GM12891 (cell line): ENCODE results near the gene ARID1B.

ENCODE experiments used
- DNase-seq: peaks from one replicate; pipeline ENCODE4 v3.0.0; 2011; ENCODE audit warnings: low spot score; ENCODE audit not compliant: insufficient read length
- FAIRE-seq: peaks from 2 replicates; lab custom pipeline; 2011; peaks lifted over from hg19 to GRCh38; lab: Jason Lieb, UNC
- PAX5 ChIP-seq: IDR thresholded peaks from 2 replicates; pipeline ENCODE4 v1.6.1; 2011; ENCODE audit warnings: low read length, moderate library complexity, mild to moderate bottlenecking; ENCODE audit not compliant: insufficient read depth, severe bottlenecking
- POLR2A ChIP-seq: IDR thresholded peaks from 2 replicates; pipeline ENCODE4 v1.6.1; 2011; ENCODE audit warnings: low read depth, low read length, control low read depth
- POLR2AphosphoS5 ChIP-seq: IDR thresholded peaks from 2 replicates; pipeline ENCODE4 v1.6.1; 2011; ENCODE audit warnings: low read depth, low read length, control low read depth
- POU2F2 ChIP-seq: IDR thresholded peaks from 2 replicates; pipeline ENCODE4 v1.6.1; 2011; ENCODE audit warnings: low read depth, mild to moderate bottlenecking, control low read depth, low read length, moderate library complexity
- SPI1 ChIP-seq: IDR thresholded peaks from 2 replicates; pipeline ENCODE4 v1.6.1; 2011; ENCODE audit warnings: low read depth, low read length, control low read depth
- TAF1 ChIP-seq: IDR thresholded peaks from 2 replicates; pipeline ENCODE4 v1.6.1; 2011; ENCODE audit warnings: low read depth, low read length, control low read depth

ARID1B gene

DNA sequence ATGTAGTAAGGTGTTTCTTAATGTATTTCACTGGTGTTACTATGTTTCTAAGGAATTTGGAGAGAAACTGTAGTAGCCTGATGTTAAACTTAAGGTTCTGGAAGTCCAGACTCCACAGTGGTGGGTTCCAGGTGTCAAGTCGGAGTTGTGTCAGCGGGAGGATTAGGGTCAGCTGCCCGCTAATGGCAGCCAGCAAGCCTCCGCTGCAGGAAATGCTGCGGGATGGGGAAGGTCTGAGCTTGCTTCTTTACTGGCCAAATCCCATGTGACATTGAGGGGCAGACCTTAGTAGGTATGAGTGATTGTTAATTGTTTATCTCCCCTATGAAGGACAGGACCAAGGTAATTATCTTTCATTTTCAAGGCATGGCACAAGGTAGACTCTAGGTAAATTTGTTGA, 3.7 kb upstream of the ARID1B start:
- TF ChIP-seq SPI1 (no peak), POU2F2 (no peak), TAF1 (no peak), POLR2A (no peak), POLR2AphosphoS5 (no peak), PAX5 (no peak)
- DNase-seq (no peak), FAIRE-seq (no peak)

DNA sequence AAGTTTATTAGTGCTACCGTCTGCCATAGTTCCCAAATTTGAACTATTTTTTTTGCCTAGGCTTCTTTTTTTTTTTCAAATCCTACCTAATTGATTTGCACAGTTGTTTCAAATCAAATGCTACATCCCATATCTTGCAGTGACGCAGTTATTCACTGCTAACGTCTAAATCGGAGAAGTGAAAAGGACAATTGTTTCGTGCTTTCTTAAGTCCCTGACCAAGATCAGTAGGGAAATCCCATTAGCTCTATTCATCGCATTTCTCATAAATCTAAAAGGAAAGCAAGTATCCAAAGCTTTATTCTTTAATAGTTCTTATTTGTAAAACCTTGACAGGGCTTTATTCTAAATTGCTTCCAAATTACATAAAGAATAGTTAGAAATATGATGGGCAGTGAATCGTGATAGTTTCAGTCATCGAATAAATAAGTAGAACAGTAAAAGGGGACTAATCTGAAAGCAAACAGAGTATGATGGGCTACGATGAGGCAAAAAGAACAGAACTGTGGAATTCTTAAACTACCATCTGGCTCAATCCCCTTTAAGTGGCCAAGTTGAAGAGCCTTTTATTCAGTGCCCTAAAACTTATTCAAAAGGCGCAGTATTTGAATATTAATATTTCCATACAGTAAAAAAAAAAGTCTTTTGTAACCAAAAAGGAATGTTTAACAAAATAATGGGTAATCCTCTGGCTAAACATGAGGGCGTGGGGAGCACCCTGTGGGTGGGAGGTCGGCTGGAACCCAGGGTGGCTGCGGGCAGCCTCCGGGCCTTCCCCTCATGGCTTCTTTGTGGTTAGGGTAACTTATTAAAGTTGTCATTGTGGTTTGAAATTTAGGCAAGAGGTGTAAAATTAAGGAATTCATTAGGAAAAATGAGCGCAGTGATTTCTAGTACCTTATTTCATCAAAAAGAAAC, 3.0 kb upstream of the ARID1B start:
- TF ChIP-seq SPI1 (peak; percentile 12; the same call in 1 of the 2 replicates), POU2F2 (no peak)
- no peak for FAIRE-seq
- no peak for DNase-seq

DNA sequence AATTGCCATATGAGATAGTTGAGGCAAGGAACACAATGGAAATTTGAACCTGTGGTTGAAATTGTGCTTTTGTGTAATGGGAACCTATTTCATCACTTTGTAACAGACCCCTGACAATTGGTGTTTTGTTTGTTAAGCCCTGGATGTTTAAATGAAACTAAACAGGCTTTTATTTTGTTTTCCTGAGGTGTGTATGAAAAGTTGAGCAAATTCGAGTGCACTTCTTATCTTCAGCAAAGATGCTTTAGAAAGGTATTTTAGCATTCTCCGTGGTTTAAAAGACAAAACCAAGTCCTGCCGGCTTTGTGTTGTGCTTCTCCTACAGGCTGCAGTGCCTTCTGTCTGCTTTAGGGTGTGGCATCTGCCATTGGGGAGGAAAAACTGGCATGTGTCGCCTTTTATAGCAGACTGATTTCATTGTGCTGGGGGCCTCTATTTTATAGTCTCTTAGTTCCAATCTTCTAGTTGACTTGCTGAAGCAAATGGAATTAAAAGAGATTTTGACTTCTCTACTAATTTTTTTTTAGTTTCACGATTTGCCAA, 2.2 kb upstream of the ARID1B start:
- TF ChIP-seq SPI1 = no peak
- no peak for TF ChIP-seq POLR2AphosphoS5
- TF ChIP-seq POU2F2 = no peak
- TF ChIP-seq PAX5 = no peak
- no peak for TF ChIP-seq POLR2A
- TF ChIP-seq TAF1 = no peak
- DNase-seq (no peak), FAIRE-seq (no peak)

DNA sequence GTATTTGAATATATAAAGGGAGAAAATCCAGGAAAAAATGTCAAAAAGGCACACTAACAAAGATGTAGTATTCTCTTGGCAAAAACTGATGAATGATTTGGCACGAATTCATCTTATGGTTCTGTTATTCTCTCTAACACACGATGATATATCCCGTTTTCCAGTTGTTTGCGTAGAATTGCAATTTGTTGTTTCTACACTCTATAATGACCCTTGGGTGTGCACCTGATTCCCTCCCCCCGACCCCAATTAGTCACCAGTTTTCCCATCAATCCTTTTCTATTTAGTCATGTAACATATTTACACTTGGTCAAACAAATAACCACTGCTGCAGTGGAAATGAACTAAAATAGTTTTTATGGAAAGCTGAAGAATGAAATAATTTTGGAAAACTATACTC, 1.5 kb upstream of the ARID1B start:
- TF ChIP-seq TAF1 (no peak), POU2F2 (no peak), PAX5 (no peak), POLR2A (no peak), POLR2AphosphoS5 (no peak), SPI1 (no peak)
- FAIRE-seq = no peak
- no peak for DNase-seq

DNA sequence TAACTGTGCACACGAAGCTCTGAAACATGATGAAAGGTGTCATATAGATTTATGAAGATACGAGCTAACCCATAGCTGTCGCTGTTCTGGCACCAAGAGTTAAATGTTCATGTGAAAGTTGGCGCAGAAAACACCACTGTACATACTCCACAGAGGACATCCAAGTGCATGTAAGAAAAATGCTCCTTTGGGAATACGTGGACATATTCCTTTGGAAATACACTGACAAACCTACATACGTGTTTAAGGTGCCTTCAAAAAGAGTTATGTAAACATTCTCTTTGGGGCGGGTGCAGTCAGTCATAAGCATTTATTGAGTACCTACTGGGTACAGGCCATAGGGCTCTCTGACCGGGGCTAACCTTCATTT, 723 bp upstream of the ARID1B start:
- TF ChIP-seq PAX5 (no peak), POU2F2 (no peak), SPI1 (no peak), POLR2AphosphoS5 (no peak), POLR2A (peak; percentile 69), TAF1 (0 out of 2 replicates have a peak, but pooled peaks have one; percentile 18)
- DNase-seq (no peak), FAIRE-seq (peak; percentile 85)

DNA sequence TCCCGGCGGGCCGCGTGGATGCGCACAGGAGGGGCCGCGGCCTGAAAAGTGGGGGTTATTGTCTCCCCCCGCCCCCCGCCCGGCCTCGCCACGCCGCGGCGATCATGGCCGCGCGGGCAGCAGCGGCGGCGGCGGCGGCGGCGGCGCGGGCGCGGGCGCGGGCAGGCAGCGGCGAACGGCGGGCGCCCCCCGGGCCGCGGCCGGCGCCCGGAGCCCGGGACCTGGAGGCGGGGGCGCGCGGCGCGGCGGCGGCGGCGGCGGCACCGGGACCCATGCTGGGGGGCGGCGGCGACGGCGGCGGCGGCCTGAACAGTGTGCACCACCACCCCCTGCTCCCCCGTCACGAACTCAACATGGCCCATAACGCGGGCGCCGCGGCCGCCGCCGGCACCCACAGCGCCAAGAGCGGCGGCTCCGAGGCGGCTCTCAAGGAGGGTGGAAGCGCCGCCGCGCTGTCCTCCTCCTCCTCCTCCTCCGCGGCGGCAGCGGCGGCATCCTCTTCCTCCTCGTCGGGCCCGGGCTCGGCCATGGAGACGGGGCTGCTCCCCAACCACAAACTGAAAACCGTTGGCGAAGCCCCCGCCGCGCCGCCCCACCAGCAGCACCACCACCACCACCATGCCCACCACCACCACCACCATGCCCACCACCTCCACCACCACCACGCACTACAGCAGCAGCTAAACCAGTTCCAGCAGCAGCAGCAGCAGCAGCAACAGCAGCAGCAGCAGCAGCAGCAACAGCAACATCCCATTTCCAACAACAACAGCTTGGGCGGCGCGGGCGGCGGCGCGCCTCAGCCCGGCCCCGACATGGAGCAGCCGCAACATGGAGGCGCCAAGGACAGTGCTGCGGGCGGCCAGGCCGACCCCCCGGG, 637 bp downstream of the ARID1B start:
- no peak for TF ChIP-seq TAF1
- no peak for TF ChIP-seq POLR2A
- no peak for TF ChIP-seq SPI1
- no peak for TF ChIP-seq POU2F2
- peak; percentile 49 for TF ChIP-seq POLR2AphosphoS5
- peak; percentile 0 for TF ChIP-seq PAX5
- FAIRE-seq (peak; percentile 78), DNase-seq (no peak)

DNA sequence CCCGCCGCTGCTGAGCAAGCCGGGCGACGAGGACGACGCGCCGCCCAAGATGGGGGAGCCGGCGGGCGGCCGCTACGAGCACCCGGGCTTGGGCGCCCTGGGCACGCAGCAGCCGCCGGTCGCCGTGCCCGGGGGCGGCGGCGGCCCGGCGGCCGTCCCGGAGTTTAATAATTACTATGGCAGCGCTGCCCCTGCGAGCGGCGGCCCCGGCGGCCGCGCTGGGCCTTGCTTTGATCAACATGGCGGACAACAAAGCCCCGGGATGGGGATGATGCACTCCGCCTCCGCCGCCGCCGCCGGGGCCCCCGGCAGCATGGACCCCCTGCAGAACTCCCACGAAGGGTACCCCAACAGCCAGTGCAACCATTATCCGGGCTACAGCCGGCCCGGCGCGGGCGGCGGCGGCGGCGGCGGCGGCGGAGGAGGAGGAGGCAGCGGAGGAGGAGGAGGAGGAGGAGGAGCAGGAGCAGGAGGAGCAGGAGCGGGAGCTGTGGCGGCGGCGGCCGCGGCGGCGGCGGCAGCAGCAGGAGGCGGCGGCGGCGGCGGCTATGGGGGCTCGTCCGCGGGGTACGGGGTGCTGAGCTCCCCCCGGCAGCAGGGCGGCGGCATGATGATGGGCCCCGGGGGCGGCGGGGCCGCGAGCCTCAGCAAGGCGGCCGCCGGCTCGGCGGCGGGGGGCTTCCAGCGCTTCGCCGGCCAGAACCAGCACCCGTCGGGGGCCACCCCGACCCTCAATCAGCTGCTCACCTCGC, 1.5 kb downstream of the ARID1B start:
- DNase-seq (no peak), FAIRE-seq (no peak)
- TF ChIP-seq PAX5 (no peak), SPI1 (no peak)

DNA sequence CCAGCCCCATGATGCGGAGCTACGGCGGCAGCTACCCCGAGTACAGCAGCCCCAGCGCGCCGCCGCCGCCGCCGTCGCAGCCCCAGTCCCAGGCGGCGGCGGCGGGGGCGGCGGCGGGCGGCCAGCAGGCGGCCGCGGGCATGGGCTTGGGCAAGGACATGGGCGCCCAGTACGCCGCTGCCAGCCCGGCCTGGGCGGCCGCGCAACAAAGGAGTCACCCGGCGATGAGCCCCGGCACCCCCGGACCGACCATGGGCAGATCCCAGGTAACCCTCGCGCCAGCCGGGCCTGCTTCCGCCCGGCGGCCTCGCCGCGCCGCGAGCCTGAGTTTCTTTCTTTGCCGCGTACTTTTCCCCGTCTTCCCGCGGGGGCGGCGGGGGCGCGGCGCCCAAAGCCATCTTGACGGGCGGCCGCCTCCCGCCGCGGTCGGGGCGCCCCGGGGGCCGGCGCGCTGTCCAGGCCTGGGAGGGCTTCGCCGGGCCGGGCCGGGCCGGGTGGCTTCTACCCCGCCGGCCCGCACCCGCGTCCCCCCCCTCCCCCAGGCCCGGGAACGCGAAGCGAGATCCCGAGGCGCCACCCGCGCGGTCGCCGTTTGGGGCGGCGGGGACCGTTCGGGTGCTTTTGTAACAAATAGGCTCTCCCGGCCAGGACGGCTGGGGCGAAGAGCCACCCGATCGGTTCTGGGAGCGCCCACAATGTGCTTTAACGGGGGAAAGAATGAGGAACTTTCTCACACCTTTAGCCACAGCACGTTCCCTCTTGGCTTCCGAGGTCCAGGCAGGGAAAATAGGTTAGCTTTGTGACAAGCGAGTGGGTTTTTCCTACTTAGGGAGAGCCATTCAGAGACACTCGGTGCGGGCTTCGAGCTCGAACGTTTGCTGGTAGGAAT, 2.3 kb downstream of the ARID1B start:
- FAIRE-seq = peak; percentile 60
- no peak for DNase-seq
- 0 out of 2 replicates have a peak, but pooled peaks have one; percentile 29 for TF ChIP-seq TAF1
- TF ChIP-seq SPI1 = no peak
- TF ChIP-seq POU2F2 = no peak
- no peak for TF ChIP-seq PAX5
- peak; percentile 59; the same call in 1 of the 2 replicates for TF ChIP-seq POLR2A
- no peak for TF ChIP-seq POLR2AphosphoS5
